HG02973 (cell line): ENCODE results near the gene PRKAR1A.
A peak's percentile ranks its signal among the peaks of the same experiment; 100 is the strongest.
"Not testable (repeated sequence)": the region's sequence is repeated elsewhere in the genome, so short reads cannot be mapped to it uniquely, and the experiment has no call there.

Source experiments
- ATAC-seq: cut with Tn5 transposase; IDR thresholded peaks from one replicate; pipeline ENCODE4 v1.9.1; 2021; ENCODE audit warnings: moderate library complexity; ENCODE audit not compliant: unreplicated experiment

PRKAR1A gene

DNA sequence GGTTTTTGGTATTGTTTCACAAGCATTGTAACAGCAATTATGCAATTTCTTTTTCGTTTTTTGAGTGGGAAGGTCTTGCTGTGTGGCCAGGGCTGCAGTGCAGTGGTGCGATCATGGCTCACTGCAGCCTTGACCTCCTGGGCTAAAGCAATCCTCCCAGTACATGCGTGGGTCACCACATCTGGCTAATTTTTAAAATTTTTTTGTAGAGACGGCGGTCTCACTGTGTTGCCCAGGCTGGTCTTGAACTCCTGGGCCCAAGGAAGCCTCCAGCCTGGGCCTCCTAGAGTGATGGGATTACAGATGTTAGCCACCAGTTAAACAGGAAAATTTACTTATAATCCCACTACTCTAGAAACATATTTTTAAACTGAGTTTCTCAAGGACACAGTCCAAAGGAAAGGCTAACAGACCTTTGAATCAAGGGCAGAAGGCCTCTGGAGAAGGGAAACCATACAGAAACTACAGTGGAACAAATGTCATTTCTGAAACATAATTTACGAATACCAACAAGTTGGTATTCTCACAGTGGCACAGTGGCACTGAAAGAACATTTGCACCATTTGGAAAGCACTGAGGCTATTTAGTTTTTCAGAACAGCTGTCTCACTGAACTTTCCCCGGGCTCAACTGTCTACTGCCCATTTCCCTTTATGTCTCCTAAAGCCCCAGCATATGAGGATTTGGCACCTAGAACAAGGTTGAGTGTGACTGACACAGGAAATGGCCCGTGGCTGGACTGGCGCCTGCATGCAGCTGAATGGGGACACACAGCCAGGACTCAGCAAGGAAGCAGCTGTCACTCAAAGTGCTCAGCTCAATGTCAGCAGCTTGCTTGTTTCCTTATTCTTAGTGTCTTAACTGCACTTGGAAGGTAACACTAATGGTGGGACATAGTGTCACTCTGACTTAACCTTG, 2.8 kb upstream of the PRKAR1A start:
- ATAC-seq, result no peak

DNA sequence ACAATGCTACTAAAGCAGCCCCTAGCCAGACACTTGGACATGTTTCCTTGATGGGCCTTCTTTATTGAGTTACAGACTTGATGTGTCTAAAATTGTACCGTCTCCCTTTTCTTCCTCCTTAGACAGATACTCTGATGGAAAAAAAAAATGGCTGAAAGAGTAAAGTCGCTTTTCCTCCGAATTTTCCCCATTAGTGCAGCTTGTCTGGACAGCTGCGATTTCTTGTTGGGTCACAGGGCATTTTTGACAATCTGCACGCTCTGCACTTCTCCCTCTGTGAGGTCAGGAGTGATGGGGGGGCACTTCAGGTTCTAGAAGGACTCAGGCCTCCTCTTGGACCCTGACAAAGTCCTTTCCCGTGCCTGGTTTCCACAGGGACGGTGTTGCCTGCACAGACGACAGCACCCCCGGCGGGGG, 968 bp upstream of the PRKAR1A start:
- ATAC-seq, result no peak

DNA sequence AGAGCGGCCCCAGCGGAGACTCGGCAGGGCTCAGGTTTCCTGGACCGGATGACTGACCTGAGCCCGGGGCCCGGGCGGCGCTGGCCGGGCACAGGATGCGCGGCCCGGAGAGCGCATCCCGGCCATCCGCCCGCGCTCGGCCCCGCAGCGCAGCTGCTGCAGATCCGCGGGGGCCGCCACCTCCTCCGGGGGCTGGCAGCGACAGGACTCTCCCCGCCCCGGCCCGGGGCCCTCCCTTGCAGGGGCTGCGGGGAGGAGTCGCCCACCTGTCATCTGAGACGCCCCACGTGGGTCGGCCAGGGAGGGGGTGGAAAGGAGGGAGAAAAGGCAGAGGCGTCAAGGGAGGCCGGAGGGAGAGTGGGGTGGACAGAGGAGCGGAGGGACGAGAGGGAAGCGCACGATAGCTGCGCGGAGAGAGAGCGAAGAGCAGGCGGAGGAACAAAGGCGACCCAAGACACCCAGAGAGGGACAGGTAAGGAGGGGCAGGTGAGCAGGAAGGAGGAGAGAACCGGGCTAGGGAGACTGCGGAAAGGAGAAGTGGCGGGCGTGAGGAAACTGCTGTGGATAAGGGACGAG, 471 bp upstream of the PRKAR1A start:
- ATAC-seq, result peak; percentile 41

GRCh38 chr17:68512960-68513474, 787 bp downstream of the PRKAR1A start:
- no peak for ATAC-seq

GRCh38 chr17:68513932-68514331, 1.7 kb downstream of the PRKAR1A start:
- no peak for ATAC-seq

- ATAC-seq, result no peak
These were observed 2.8 kb downstream of the PRKAR1A start for GRCh38 chr17:68514831-68515635.

DNA sequence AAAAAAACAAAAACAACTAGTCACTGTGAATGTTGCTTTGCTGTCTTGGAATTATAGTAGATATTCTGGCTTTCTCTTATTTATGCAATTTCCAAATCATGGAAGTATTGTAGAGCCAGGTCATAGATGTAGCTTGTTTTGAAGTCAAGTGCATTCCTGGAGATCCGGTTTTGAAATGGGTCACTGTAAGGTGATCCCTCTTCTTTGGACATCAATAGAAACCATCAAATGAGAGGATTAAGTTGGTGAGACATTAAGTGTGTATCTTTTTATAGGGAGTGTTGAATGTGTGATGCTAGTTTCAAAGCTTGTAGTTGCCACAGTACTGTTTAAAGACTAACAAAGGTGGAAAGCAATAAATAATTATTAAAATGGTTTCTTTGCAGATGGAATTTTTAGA, 4.5 kb downstream of the PRKAR1A start:
- no peak for ATAC-seq

DNA sequence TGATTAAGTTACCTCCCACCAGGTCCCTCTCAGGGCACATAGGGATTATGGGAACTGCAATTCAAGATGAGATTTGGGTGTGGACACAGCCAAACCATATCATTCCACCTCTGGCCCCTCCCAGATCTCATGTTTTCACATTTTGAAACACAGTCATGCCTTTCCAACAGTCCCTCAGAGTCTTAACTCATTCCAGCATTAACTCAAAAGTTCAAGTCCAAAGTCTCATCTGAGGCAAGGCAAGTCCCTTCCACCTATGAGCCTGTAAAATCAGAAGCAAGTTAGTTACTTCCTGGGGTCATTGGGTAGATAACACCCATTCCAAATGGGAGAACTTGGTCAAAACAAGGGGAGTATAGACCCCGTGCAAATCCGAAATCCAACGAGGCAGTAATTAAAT, 5.4 kb downstream of the PRKAR1A start:
- not testable (repeated sequence) for ATAC-seq

- no peak for ATAC-seq
These were observed 6.0 kb downstream of the PRKAR1A start for GRCh38 chr17:68518063-68518815.

DNA sequence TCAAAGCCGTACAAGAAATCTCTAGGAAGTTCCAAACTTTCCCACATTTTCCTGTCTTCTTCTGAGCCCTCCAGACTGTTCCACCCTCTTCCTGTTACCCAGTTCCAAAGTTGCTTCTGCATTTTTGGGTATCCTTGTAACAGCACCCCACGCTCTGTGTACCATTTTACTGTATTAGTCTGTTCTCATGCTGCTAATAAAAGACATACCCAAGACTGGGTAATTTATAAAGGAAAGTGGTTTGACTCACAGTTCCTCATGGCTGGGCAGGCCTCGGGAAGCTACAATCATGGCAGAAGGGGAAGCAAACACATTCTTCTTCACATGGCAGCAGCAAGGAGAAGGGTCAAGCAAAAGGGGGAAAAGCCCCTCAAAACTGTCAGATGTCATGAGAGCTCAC, 6.8 kb downstream of the PRKAR1A start:
- not testable (repeated sequence) for ATAC-seq

- ATAC-seq, result no peak
These were observed 7.7 kb downstream of the PRKAR1A start for GRCh38 chr17:68519911-68520310.

- no peak for ATAC-seq
These were observed 10.0 kb downstream of the PRKAR1A start for GRCh38 chr17:68522266-68522665.

DNA sequence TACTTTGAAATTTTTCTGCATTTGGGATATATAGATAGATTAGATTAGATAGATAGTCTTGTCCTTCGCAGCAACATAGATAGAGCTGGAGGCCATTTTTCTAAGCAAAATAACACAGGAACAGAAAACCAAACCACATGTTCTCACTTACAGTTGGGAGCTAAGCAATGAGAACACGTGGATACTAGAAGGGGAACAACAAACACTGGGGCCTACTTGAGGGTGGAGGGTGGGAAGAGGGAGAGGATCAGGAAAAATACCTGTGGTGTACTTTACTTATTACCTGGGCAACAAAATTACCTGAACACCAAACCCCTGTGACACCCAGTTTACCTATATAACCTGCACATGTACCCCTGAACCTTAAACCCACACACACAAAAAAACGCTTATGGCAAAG, 14.3 kb downstream of the PRKAR1A start:
- ATAC-seq, result no peak

GRCh38 chr17:68527314-68527713, 15.1 kb downstream of the PRKAR1A start:
- no peak for ATAC-seq

DNA sequence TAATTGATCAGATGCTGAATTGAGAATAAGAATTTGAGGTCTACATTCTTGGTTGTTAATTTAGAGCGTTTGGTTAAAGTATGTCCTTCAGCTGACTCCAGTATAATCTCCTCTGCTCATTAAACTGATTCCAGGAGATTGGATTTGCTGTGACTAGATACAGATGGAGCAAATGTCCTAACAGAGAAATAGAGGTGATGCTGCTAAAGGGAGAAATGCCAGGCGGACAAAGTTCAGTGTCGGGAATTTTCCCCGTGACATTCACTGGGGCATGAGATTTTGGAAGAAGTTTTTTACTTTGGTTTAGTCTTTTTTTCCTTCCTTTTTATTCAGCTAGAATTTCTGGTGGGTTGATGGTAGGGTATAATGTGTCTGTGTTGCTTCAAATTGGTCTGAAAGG, 19.0 kb downstream of the PRKAR1A start:
- ATAC-seq, result no peak

GRCh38 chr17:68532826-68533225, 20.6 kb downstream of the PRKAR1A start:
- no peak for ATAC-seq

GRCh38 chr17:68533887-68534694, 21.9 kb downstream of the PRKAR1A start:
- no peak for ATAC-seq

- no peak for ATAC-seq
These were observed 22.5 kb downstream of the PRKAR1A start for GRCh38 chr17:68534695-68535088.

GRCh38 chr17:68535922-68536321, 23.7 kb downstream of the PRKAR1A start:
- no peak for ATAC-seq
